NCI-H1417 treated with DMSO at 0.1 percent for 48 hours (cell line): Measurements from ENCODE around the gene KLHDC1.
"Not testable (repeated sequence)": the region's sequence is repeated elsewhere in the genome, so short reads cannot be mapped to it uniquely, and the experiment has no call there.

Experiments
- DNase-seq: peaks from one replicate; lab custom pipeline; 2025; lab: John Stamatoyannopoulos, UW

The KLHDC1 gene

GRCh38 chr14:49692811-49693734, at the start of gene KLHDC1:
Gene KLHDC1 (plus strand): TSS chr14:49693120. CDS start chr14:49693195, 75 bp downstream.
- peak; percentile 26 for DNase-seq

- no peak for DNase-seq
Observed at GRCh38 chr14:49653508-49653907, 39.4 kb upstream of the KLHDC1 start.

GRCh38 chr14:49654511-49654910, 38.4 kb upstream of the KLHDC1 start:
- DNase-seq, result no peak

GRCh38 chr14:49657500-49657899, 35.4 kb upstream of the KLHDC1 start:
- not testable (repeated sequence) for DNase-seq

GRCh38 chr14:49659526-49660455, 33.1 kb upstream of the KLHDC1 start:
- no peak for DNase-seq

- DNase-seq, result no peak
Observed at GRCh38 chr14:49670475-49670874, 22.4 kb upstream of the KLHDC1 start.

GRCh38 chr14:49673586-49673985, 19.3 kb upstream of the KLHDC1 start:
- DNase-seq, result no peak

- no peak for DNase-seq
Observed at GRCh38 chr14:49677643-49678042, 15.3 kb upstream of the KLHDC1 start.

GRCh38 chr14:49679271-49679670, 13.6 kb upstream of the KLHDC1 start:
- no peak for DNase-seq

- DNase-seq, result no peak
Observed at GRCh38 chr14:49686425-49686824, 6.5 kb upstream of the KLHDC1 start.

- peak; percentile 53 for DNase-seq
Observed at GRCh38 chr14:49687942-49688700, 4.8 kb upstream of the KLHDC1 start, which contains the start of gene POLE2. Gene POLE2 (minus strand): TSS chr14:49688214. CDS start chr14:49688203, 11 bp downstream.

GRCh38 chr14:49688701-49689030, 4.3 kb upstream of the KLHDC1 start:
- DNase-seq, result no peak

GRCh38 chr14:49691031-49691430, 1.9 kb upstream of the KLHDC1 start:
- DNase-seq, result no peak

- DNase-seq, result no peak
Observed at GRCh38 chr14:49692193-49692757, 645 bp upstream of the KLHDC1 start.

GRCh38 chr14:49693735-49694124, 810 bp downstream of the KLHDC1 start:
- DNase-seq, result not testable (repeated sequence)

GRCh38 chr14:49702725-49703124, 9.8 kb downstream of the KLHDC1 start:
- DNase-seq, result no peak

- no peak for DNase-seq
Observed at GRCh38 chr14:49703965-49704364, 11.0 kb downstream of the KLHDC1 start.

- not testable (repeated sequence) for DNase-seq
Observed at GRCh38 chr14:49704471-49704870, 11.6 kb downstream of the KLHDC1 start.

GRCh38 chr14:49710993-49711392, 18.1 kb downstream of the KLHDC1 start:
- not testable (repeated sequence) for DNase-seq

- DNase-seq, result no peak
Observed at GRCh38 chr14:49720744-49721143, 27.8 kb downstream of the KLHDC1 start.

- DNase-seq, result not testable (repeated sequence)
Observed at GRCh38 chr14:49721733-49722435, 29.0 kb downstream of the KLHDC1 start.
